Neural progenitor cell (in vitro differentiated cells): ENCODE data around the gene COLEC11. TPM values are rescaled to one million over a fixed set of nuclear protein-coding genes. Genes with fewer than 3 reads are reported as not detected.
A peak's percentile ranks its signal among the peaks of the same experiment; 100 is the strongest.
"Not testable (repeated sequence)": the region's sequence is repeated elsewhere in the genome, so short reads cannot be mapped to it uniquely, and the experiment has no call there.

Experiments
- DNase-seq: peaks from one replicate; pipeline ENCODE4 v3.0.0-alpha.2; 2016; ENCODE audit warnings: low spot score
- H2AFZ ChIP-seq: fragments of 200-600 bp; sonication (generic); replicated peaks from 2 replicates; pipeline ENCODE4 v1.6.1; 2016; ENCODE audit warnings: antibody characterized with exemption
- H3F3A ChIP-seq: fragments of 200-600 bp; sonication (generic); 2 replicates; pipeline ENCODE4 v1.6.1; 2016; ENCODE audit warnings: antibody characterized with exemption, low read depth
- H3K27ac ChIP-seq: fragments of 200-600 bp; sonication (generic); 2 replicates; pipeline ENCODE4 v1.5.1; 2016; ENCODE audit warnings: mild to moderate bottlenecking
- H3K27me3 ChIP-seq: fragments of 200-600 bp; sonication (generic); 2 replicates; pipeline ENCODE4 v1.6.1; 2016; ENCODE audit warnings: mild to moderate bottlenecking, moderate library complexity
- H3K36me3 ChIP-seq: fragments of 200-600 bp; sonication (generic); 2 replicates; pipeline ENCODE4 v1.5.1; 2016
- H3K4me1 ChIP-seq: fragments of 200-600 bp; sonication (generic); 2 replicates; pipeline ENCODE4 v1.6.1; 2016; ENCODE audit warnings: mixed run types
- H3K4me2 ChIP-seq: fragments of 200-600 bp; sonication (generic); 2 replicates; pipeline ENCODE4 v1.6.1; 2016
- H3K4me3 ChIP-seq: fragments of 200-600 bp; sonication (generic); 2 replicates; pipeline ENCODE4 v1.5.1; 2016
- H3K79me2 ChIP-seq: fragments of 200-600 bp; sonication (generic); 2 replicates; pipeline ENCODE4 v1.6.1; 2016; ENCODE audit warnings: low read depth
- H3K9ac ChIP-seq: fragments of 200-600 bp; sonication (generic); 2 replicates; pipeline ENCODE4 v1.6.1; 2016
- H3K9me3 ChIP-seq: fragments of 200-600 bp; sonication (generic); 2 replicates; pipeline ENCODE4 v1.5.1; 2016; ENCODE audit warnings: low read depth
- H4K20me1 ChIP-seq: fragments of 200-600 bp; sonication (generic); 2 replicates; pipeline ENCODE4 v1.6.1; 2016; ENCODE audit warnings: low read depth
- H3K27ac Mint-ChIP-seq: 3 replicates; pipeline ENCODE4 v1.8.0; 2021; ENCODE audit warnings: mixed read lengths
- H3K27me3 Mint-ChIP-seq: 2 replicates; pipeline ENCODE4 v1.8.0; 2022; ENCODE audit warnings: low read depth, mild to moderate bottlenecking, inconsistent platforms, moderate library complexity, mixed read lengths; ENCODE audit not compliant: insufficient read depth
- H3K36me3 Mint-ChIP-seq: 3 replicates; pipeline ENCODE4 v1.8.0; 2021; ENCODE audit warnings: mixed read lengths
- H3K4me1 Mint-ChIP-seq: 3 replicates; pipeline ENCODE4 v1.8.0; 2021; ENCODE audit warnings: mixed read lengths
- H3K4me3 Mint-ChIP-seq: 3 replicates; pipeline ENCODE4 v1.8.0; 2021; ENCODE audit warnings: mild to moderate bottlenecking, moderate library complexity, mixed read lengths
- H3K9me3 Mint-ChIP-seq: 3 replicates; pipeline ENCODE4 v1.8.0; 2020; ENCODE audit warnings: mixed read lengths
- CTCF ChIP-seq: fragments of 200-600 bp; sonication (generic); IDR thresholded peaks from 2 replicates; pipeline ENCODE4 v1.5.1; 2017; ENCODE audit warnings: antibody characterized with exemption, mild to moderate bottlenecking
- EZH2 ChIP-seq: fragments of 200-600 bp; sonication (generic); IDR thresholded peaks from 2 replicates; pipeline ENCODE4 v1.6.1; 2017; ENCODE audit warnings: antibody characterized with exemption, mild to moderate bottlenecking, moderate library complexity
- EZH2phosphoT487 ChIP-seq: fragments of 200-600 bp; sonication (generic); IDR thresholded peaks from 2 replicates; pipeline ENCODE4 v1.6.1; 2017; ENCODE audit warnings: antibody characterized with exemption
- total RNA-seq: library from RNA; depleted of rRNA; stranded (reverse); fragments of >200 nt; gene quantifications from 2 replicates; pipeline ENCODE4 v1.2.3, GENCODE V29; 2015; ENCODE audit warnings: low replicate concordance

The COLEC11 gene
- total RNA-seq, 1 donor from 2014 or later = not detected

- peak overlapping the region; percentile 31 for H2AFZ ChIP-seq
- peak overlapping the region; percentile 72 for H3K27ac Mint-ChIP-seq
Observed at GRCh38 chr2:3659447-3660432, 64.8 kb downstream of the COLEC11 start.

GRCh38 chr2:3660640-3661039, 65.7 kb downstream of the COLEC11 start:
- H3K4me3 Mint-ChIP-seq = peak overlapping the region; percentile 6
- not testable (repeated sequence) for H2AFZ ChIP-seq, H3K79me2 ChIP-seq, DNase-seq, H3K9me3 Mint-ChIP-seq, H3K36me3 ChIP-seq, H3K27ac Mint-ChIP-seq, H3K4me1 ChIP-seq, H3K4me2 ChIP-seq, H3K36me3 Mint-ChIP-seq, H3F3A ChIP-seq, H3K9ac ChIP-seq, H3K27ac ChIP-seq, H3K4me3 ChIP-seq, H4K20me1 ChIP-seq, H3K27me3 ChIP-seq, H3K9me3 ChIP-seq
- peaks cover 13% of the 10 kb centered on the region for H3K27me3 Mint-ChIP-seq
- H3K4me1 Mint-ChIP-seq = peaks cover 51% of the 10 kb centered on the region

More at GRCh38 chr2:3659447-3660432, 64.8 kb downstream of the COLEC11 start:
- H3K27me3 Mint-ChIP-seq = peaks cover 13% of the 10 kb centered on the region
- Histone ChIP-seq H3F3A (peaks cover 9% of the 10 kb centered on the region), H3K27ac (no peak overlapping the region), H3K4me2 (no peak overlapping the region), H3K4me3 (no peak overlapping the region), H3K79me2 (no peaks in the 10 kb centered on the region), H4K20me1 (no peaks in the 10 kb centered on the region), H3K9ac (no peak overlapping the region), H3K27me3 (no peaks in the 10 kb centered on the region), H3K9me3 (no peaks in the 10 kb centered on the region), H3K36me3 (no peaks in the 10 kb centered on the region), H3K4me1 (peaks cover 10% of the 10 kb centered on the region)
- H3K4me3 Mint-ChIP-seq = no peak overlapping the region
- no peaks in the 10 kb centered on the region for H3K36me3 Mint-ChIP-seq
- DNase-seq = no peak
- H3K4me1 Mint-ChIP-seq = peaks cover 58% of the 10 kb centered on the region
- no peaks in the 10 kb centered on the region for H3K9me3 Mint-ChIP-seq
- TF ChIP-seq EZH2 (no peak), EZH2phosphoT487 (no peak), CTCF (no peak)

DNA sequence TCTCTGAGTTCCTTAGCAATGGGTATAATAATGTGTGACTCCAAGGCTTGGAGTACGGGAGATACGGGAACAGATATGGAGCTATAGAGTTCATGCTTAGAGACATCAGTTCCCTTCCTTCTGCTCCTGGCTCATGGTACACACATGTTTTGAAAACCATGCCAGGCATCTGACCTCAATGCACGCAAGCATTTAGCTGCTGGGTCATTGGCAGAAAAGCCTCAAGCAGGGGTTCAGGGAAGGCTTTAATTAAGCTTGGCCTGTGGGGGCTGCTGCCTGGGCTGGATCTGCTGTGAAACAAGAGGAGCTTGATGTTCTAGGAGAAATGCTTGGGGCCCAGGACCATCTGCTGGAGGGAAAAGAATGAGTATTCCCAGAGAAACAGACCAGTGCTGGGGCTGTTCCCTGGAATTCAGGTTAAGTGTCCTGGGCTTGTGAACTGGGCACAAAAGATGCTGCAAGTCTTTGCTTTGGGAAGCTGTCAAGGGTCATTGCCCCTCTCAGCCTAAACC, 66.3 kb downstream of the COLEC11 start:
- H3K4me1 ChIP-seq = peaks cover 9% of the 10 kb centered on the region
- no peak overlapping the region for H2AFZ ChIP-seq
- H3K9me3 ChIP-seq = no peaks in the 10 kb centered on the region
- no peaks in the 10 kb centered on the region for H3K27me3 ChIP-seq
- H3K4me3 ChIP-seq = no peak overlapping the region
- H3K4me1 Mint-ChIP-seq = peaks cover 53% of the 10 kb centered on the region
- H3K9ac ChIP-seq = no peak overlapping the region
- H3K4me3 Mint-ChIP-seq = no peak overlapping the region
- no peak for DNase-seq
- H3K27ac Mint-ChIP-seq = peak overlapping the region; percentile 17
- no peaks in the 10 kb centered on the region for H3K79me2 ChIP-seq
- no peak overlapping the region for H3K27ac ChIP-seq
- peaks cover 8% of the 10 kb centered on the region for H3F3A ChIP-seq
- no peaks in the 10 kb centered on the region for H4K20me1 ChIP-seq
- no peak for TF ChIP-seq CTCF
- TF ChIP-seq EZH2phosphoT487 = no peak
- no peak for TF ChIP-seq EZH2
- H3K27me3 Mint-ChIP-seq = peaks cover 13% of the 10 kb centered on the region
- no peaks in the 10 kb centered on the region for H3K9me3 Mint-ChIP-seq
- H3K36me3 Mint-ChIP-seq = no peaks in the 10 kb centered on the region
- no peak overlapping the region for H3K4me2 ChIP-seq
- no peaks in the 10 kb centered on the region for H3K36me3 ChIP-seq

DNA sequence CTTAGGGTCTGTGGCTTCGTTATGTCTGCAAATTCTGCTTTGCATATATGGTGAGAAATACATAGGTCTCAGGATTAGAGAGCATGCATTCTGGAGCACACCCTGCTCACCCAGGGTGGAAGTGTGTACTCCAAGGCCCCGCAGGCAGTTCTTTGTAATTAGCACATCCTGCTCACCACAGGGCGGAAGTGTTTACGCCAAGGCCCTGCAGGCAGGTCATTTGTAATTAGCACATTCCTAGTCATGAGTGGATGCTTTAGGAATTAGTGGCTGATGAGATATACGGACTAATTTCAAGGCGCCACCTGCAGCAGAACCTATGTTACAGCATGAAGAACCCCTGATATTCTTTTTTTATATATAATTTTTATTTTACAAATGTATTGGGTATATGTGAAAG, 67.3 kb downstream of the COLEC11 start:
- Histone ChIP-seq H3K27me3 (no peaks in the 10 kb centered on the region), H3K9me3 (no peaks in the 10 kb centered on the region), H3K4me2 (no peak overlapping the region), H3K79me2 (no peaks in the 10 kb centered on the region), H4K20me1 (no peaks in the 10 kb centered on the region), H3K27ac (no peak overlapping the region), H3K9ac (no peak overlapping the region), H3F3A (no peaks in the 10 kb centered on the region), H3K4me3 (no peak overlapping the region), H3K4me1 (peaks cover 6% of the 10 kb centered on the region), H2AFZ (no peak overlapping the region), H3K36me3 (no peaks in the 10 kb centered on the region)
- Mint-ChIP-seq H3K27me3 (peaks cover 13% of the 10 kb centered on the region), H3K9me3 (no peaks in the 10 kb centered on the region), H3K27ac (no peak overlapping the region), H3K36me3 (no peaks in the 10 kb centered on the region), H3K4me3 (no peak overlapping the region), H3K4me1 (peaks cover 48% of the 10 kb centered on the region)
- DNase-seq = no peak
- TF ChIP-seq CTCF (no peak), EZH2 (no peak), EZH2phosphoT487 (no peak)
